Stimulated activated CD8-positive, alpha-beta memory T cell treated with anti-CD3 and anti-CD28 coated beads, Interleukin-15, amount 100 ng/mL, for 1 hour (primary cell): ENCODE results near the gene CCDC102A.

Source experiments
- DNase-seq: peaks from one replicate; pipeline ENCODE4 v3.0.0-alpha.2; 2020; ENCODE audit warnings: low read depth

The CCDC102A gene

DNA sequence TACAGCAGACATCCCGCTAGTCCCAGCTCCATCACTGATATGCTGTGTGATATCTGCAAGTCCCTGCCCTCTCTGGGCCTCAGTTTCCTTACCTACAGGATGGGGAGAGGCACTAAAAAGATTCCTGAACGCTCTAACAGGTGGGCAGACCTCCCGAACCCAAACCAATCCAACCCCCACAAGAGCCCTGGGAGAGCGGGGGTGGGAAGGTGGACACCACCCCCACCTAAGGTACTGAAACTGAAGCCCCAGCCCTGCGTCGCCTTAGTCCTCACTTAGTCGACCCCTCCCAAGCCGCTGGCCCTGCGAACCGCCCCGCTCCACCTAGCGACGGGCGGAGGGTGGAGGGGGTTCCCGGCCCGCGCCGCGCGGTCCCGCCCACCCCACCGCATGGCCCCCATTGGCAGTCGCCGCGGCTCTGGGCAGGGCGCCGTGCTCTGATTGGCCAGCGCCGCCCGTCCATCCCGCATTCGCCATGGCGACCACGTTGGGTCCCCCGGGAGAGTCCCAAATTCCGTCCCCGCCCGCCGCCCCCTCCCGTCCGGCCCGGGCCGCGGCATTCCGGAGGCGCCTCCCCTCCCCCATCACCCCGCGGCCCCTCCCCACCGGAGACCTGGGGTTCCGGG lies 578 bp downstream of the CCDC102A start:
- peak; percentile 82 for DNase-seq

DNA sequence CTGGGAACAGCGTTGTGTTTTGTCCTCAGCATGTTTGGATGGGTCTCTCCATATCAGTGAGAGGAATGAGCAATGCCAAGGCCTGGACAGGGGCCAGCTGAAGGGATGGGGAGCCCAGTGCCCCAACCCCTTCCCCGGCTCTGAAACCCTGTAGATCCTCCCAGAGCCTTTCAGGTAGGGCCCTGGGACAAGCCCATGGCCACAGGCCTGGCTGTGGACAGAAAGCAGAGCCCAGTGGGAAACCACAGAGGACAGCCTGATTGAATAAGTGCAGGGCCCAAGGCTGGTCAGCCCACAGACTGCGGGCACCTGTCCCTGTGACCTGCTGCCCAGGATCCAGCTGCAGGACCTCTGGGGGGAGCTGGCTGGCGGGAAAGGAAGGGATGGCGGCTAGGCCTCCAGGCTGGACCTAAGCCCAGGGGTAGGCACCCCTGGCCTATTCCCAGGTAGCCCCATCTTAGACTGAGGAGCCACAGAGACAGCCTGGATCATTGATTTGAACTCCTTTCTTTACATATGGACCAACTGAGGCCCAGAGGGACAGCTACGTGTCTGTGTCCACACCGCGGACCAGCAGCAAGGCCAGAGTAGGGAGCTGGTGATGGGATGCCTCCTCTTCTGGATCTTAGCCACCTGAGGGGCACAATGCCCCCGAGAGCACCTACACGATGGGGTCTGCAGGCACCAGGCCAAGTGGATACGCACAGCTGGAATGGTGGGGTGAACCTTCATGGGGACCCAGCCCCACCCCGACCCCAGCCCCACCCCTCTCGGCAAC lies 1.3 kb downstream of the CCDC102A start:
- DNase-seq = no peak

DNA sequence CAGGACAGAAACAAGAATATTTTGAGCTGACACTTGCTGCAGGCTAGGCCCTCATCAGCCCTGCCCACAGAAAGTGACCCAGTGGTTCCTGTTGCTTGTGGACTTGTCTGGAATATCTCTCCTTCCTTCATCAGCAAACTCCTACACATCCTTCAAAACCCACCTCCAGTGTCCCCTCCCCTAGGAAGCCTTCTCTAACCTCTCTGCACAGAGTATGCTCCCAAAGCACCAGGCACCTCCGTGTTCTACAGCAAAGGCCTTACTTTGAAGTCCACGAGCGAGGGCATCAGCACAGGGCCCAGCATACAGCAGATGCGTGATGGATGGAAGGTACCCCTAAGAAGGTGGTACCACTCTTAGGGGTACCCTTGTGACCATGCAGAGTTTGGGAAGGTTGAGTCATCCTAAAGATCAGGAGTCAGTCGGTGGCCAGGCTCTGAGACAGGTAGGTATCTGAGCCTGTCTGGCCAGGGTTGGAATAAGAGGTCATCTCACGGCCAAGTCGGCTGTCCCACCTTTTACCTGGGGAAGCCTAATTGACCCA lies 2.0 kb downstream of the CCDC102A start:
- no peak for DNase-seq

DNA sequence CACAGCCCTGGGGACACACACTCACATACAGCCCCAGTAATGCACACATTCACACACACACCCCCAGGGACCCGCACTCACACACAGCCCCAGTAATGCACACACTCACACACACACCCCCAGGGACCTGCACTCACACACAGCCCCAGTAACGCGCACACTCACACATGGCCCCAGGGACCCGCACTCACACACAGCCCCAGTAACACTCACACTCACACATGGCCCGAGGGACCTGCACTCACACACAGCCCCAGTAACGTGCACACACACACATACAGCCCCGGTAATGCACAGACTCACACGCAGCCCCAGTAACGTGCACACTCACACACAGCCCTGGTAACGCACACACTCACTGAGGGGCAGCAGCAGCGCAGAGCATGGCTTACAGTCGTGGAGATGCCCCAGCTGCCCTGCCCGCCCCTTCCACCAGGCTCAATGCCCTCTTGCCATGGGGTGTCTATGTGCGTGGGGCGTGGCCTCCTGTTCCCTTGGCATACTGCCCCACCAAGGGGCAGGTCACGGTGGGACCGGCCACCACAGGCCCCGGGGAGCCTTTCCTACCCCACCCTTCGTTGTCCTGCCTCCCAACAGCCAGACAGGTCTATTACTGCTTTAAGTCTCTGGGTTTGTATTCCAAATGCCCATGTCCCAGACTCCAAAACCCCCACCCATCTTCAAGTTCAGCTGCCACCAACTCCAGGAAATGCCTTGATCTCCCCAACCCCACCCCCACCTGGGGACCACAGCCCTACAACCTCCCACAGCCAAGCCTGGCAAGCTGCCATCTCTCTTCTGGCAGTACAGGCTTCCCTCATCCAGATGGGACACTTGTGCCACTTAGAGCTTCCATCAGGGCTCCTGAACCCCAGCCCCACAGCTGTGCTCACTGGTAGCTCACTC lies 2.7 kb downstream of the CCDC102A start:
- DNase-seq = no peak

DNA sequence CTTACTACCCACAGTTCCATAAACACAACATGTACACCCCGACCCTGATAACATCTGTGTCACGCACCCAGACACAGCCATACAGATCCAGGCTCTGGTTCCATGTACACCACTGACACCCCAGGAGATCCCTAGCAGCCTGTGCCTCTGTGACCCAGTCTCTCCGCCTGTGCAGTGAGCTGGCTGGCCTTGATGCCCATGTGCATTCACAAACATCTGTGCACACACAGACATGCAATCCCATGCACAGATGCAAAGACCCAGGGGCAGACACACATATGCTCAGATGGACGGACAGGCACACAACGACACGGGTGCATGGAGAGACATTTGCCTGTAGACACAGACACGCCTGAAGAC lies 4.1 kb downstream of the CCDC102A start:
- no peak for DNase-seq

DNA sequence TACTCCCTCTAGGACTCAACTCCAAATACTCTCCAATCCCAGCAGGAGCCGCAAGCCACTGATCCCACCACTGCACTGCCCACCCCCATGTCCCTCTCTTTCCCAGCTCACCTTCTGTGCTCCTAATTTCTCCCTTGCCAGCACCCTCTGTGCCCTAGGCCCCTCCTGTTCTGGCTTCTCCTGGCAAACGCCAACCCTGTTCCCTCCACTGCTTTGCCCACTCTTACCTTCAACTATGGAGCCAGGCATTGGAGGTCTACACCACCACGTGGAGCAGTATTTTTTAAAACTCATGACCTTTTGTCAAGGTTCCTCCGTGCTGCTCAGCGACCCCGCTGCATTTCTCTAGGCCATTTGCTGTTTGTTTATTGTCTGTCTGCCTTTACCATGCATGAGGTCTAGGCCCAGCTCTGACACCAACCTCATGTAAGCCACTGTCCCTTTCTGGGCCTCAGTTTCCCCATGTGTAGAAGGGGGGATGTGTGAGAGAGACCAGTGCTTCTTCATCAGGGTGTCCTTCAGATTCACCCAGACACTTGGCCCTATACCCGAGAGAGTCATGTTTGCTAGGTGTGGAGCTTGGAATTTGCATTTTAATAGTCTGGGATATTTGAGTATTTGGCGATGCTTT lies 4.6 kb downstream of the CCDC102A start:
- DNase-seq = no peak

DNA sequence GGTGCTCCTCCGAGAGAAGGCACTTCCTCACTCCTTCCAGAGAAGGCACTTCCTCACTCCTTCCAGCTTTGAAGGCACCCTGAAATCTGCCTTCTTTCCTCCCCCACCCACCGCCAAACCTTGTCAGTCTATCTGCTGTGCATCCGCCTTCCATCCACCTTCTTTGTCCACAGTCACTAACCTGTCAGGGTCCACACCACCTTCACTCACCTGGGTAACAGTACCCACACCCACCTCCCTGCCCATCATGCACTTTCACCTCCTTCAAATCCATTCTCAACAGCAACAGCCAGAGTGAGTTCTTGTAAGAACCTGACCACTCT lies 5.2 kb downstream of the CCDC102A start:
- no peak for DNase-seq

DNA sequence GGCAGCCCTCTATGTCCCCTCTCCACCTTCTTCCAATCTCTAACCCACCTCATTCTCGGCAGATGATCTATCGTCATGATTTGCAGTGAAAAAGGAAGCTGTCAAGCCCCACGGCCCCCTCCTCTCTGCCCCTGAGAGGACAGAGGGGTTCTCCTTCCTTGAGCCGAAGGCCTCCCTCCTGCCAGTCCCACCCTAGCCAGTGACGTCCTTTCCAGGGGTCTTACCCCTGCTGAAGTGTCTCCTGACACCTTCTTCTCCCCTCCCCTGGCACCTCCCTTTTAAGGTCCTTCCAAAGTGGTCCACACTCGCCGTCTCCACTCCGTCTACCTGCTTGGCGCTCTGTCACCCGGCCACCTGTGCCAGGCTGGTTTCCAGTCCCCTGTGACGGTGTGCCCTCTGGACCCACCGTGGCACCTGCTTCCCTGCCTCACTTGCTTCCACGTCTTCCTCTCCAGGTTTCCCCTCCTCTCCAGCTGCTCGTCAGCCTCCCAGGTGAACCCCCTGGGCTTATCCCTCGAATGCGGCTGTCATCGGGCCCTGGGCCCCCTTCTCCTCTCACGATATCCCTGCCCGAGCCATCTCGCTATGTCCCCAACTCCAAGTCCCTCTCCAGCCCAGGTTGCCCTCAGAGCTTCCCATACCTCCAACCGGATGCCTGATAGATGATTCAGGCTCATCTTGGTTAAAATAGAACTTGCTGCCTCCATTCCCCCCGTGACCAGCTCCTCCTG lies 5.7 kb downstream of the CCDC102A start:
- DNase-seq = no peak

DNA sequence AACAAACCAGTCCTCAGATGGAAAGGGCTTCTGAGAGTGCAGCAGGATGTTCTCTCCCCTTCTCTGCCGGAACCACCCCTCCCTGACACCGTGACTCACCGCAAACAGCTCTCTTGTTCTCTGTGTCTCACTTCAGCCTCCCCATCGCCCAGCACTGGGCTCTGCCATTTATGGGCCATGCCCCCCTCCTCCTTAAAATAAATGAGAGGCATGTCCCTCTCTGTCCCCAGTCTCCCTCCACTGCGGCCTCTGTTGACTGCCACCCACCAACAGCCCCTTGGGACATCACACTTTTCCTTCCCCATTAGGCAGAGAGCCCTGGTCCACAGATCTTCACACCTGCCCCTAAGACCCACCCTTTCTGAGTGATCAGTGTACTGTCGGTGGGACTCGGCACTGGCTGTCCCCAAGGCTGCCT lies 6.3 kb downstream of the CCDC102A start:
- DNase-seq = peak; percentile 58

DNA sequence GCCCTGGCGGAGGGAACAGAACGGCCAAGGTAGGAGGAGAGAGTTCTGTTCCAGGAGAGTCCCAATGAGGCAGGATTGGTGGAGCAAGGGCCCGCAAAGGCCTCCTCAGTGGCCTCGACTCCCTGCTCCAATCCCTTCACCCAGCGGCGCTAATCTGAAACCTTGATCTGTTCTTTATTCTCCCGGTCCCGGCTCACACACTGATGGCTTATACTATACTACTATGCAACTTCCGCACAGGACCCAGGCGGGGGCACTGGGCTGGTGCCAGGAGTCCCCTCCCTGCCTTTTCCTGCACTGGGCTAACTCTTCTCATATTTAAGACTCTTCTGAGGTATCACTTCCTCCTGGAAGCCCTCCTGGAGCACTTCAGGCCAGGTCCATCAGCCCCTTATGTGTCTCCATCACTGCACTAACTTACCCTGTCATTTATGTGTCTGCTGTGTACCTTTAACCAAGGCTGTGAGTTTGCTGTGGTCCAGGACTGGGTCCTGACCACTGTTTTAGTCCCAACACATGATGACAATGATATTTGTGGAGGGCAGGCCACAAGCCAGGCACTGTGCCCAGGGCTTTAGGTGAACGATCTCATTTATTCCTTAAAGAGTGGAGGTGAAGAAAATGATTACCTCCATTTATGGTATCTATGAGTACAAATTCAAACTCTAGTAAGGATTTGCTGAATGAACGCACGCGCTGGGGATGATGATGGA lies 6.8 kb downstream of the CCDC102A start:
- no peak for DNase-seq

DNA sequence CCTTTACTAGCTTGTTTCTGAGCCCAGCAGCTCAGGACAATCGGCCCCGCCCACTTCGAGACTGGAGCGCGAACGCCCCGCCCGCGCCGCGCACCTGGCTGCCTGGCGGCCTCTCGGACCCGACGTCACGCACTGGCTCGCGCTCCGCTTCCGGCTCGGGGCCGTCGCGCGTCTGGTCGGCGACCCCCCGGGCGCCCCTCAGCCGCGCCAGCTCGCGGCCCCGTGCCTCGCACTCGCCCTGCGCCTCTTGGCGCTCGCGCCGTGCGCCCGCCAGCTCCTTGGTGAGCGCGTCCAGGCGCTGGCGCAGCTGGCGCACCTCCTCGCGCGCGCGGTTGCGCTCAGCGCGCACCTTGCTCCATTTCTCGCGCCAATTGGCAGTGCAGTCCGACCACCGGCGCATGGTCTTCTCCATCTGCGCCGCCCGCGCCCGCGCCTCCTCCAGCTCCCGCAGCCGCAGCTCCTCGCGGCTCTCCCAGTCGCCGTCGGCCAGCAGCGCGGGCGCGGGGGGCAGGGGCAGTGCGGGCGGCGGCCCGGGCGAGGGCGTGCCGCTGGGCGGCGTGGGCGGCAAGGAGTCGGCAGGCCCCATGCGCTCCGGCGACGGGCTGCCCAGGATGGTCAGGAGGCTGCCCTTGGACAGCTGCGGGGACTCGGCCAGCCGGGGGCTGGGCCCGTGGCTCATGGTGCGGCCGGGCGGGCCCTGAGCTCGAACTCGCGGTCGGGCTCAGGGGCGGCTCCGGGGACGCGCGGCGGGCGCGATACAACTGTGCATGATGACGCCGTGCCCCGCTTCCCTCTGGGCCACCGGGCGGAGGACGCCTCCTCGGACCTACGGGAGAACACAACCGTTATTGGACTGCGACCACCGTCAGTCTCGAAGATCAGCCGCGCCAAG lies 7.6 kb downstream of the CCDC102A start:
- DNase-seq = no peak

DNA sequence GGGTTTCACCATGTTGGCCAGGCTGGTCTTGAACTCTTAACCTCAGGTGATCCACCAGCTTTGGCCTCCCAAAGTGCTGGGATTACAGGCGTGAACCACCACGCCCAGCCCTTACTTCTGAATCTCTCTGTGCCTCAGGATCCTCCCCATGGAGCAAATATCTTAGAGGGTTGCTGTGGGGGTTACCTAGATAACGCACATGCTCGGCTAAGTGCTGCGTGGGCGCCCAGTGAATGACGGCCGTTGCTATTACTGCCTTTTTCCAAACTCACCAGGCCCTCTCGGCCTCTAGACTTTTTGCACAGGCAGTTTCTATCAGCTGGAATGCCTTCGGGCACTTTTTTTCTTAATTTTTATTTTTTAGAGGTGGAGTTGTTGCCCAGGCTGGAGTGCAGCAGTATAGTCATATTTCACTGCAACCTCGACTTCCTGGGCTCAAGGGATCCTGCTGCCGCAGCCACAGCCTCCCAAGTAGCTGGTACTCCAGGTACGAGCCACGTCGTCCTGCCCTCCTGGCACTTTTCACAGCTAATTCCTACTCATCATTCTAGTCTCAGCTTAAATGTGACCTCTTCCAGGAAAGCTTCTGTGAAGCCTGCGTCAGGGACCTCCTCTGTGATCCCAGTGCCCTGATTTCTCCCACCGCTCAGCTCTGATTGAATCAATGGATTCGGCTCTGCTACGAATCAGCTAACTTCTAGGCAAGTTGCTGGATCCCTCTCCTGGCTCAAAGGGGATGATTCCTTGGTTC lies 8.6 kb downstream of the CCDC102A start:
- DNase-seq = no peak

DNA sequence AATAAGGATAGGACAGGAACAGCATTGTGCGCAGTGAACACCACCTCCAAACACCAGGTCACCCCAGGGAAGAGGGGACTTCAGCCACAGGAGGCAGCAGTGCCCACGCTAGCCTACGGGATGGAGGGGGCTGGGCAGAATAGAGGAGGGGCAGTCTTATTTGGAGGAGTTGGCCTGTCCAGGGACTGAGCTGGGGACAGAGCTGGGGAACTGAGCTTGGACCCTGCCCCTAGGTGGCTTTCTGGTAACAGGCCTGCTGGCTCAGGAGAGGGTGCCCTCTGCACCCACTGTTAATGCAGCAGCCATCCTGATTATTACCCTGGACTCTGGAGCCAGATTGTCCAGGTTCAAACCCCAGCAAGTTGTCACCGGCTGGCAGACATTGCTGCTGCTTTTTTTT lies 9.3 kb downstream of the CCDC102A start:
- DNase-seq = no peak

DNA sequence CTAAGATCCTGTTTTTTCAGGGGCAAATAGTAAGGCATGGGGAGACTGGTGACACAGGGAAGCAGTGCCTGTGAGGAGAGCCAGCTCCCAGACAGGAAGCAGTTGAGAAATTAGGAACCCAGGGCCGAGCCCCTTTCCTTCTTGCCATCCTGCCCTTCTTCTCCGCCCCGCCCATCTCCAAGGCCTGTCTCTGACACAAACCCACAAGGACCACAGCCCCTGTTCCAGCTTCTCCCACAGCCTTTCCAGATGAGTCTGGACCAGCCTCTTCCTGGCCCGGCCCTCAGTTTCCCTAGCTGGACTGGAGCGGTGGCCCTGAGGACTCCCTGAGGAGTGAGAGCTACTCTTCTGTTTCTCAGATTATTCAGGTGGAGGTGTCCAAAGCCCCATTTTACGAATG lies 9.9 kb downstream of the CCDC102A start:
- DNase-seq = no peak

DNA sequence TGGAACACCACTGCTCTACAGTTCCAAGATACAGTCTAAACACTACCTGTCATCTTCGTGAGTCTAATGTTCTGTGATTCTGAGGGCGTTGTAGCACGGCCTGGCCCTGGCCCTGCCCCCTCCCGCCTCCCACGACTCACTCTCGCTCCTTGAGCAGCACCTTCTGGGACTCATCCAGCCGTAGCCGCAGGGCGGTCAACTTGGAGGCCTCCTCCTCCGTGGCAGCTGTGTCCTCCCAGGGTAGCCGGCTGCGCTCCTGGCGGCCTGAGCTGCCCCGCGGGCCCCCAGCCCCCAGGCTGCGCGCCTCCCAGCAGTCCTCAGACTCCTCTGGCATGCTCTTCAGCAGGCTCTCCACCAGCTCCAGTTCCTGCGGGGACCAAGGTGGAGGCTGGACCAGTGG lies 10.6 kb downstream of the CCDC102A start:
- no peak for DNase-seq

DNA sequence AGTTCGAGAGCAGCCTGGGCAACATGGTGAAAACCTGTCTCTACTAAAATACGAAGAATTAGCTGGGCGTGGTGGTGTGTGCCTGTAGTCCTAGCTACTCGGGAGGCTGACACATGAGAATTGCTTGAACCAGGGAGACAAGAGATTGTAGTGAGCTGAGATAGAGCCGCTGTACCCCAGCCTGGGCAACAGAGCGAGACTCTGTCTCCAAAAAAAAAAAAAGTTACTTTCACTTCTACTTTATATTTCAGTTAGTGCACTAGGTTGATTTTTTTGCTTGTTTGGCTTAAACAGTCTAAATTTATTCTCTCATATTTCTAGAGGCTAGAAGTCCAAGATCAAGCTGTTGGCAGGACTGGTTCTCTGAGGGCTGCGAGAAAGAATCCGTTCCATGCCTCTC lies 13.4 kb downstream of the CCDC102A start:
- no peak for DNase-seq

DNA sequence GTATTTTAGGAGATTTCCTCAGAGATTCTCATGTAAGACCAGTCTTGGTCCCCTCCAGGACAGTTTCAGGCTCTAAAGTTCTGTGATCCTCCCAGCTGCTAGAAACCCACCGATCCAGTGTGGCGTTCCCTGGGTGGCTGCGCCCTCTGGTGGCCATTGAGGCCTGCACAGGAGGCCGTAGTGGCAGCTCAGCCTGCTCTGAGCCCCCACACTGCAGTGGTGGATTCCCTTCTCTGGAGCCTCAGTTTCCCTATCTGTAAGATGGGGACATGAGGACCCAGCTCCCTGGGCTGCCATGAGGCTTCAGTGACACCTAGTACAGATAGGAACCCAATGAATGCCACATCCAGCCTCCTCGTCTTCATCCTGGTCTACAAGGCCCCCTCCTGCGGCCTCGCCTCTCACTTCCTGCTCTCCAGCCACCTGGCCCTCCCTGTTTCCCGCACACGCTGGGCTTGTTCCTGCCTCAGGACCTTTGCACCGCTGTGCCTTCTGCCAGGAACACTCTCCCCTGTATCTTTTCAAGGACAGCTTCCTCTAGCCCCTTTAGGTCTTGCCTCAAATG lies 16.5 kb downstream of the CCDC102A start:
- DNase-seq = peak; percentile 72

DNA sequence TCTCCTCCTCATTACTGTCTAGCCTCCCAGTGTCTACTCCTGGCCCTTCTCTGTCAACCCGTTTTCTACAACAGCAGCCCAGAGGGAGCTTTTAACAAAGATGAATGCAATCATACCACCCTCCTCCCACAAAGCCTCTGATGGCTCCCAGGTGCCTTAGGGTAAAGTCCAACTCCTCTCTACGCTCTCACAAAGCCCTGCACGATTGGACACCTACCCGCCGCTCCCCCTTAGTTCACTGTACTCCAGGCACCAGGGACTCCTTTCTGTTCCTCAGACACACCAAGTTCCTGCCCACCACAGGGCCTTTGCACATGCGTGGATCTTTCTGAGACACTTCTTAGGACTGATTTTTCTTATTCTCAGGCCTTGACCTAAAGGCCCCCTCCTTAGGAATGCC lies 17.4 kb downstream of the CCDC102A start:
- DNase-seq = no peak

DNA sequence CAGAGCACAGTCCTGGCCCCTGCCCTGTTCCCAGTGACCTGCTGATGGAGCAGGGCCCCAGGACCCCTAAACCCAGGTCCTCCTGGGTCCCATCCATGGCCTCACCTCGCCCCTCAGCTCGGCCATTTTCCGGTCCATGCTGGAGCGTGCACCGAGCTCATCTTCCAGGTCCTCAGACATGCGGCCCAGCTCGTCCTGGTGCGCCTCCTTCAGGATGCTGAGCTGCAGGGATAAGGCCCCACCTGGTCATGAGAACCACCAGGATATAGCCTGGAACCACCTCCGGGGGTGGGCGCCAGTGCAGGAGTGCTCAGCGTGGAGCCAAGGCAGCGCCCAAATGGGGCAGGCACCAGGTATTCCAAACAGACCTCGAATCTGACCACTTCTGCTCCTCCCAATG lies 17.9 kb downstream of the CCDC102A start:
- DNase-seq = no peak
